ENCODE data around the gene KIAA1958.

- TF ChIP-seq CTCF (conservative IDR thresholded peaks at IDR 0.05; ENCODE audit: low read depth, low read length), result no peak
- TF ChIP-seq EZH2 (IDR thresholded peaks at IDR 0.05; ENCODE audit: borderline replicate concordance, low read depth, low read length, poor library complexity, severe bottlenecking), result no peak
These were observed 226.1 kb downstream of the KIAA1958 start for GRCh38 chr9:112712678-112713077.
